NCI-H446 (cell line): ENCODE data around the gene NPAS1.
A peak's percentile ranks its signal among the peaks of the same experiment; 100 is the strongest.

Experiments used
- DNase-seq, 2 experiments: peaks; one replicate each; lab custom pipeline; 2025; lab: John Stamatoyannopoulos, UW

The NPAS1 gene

DNA sequence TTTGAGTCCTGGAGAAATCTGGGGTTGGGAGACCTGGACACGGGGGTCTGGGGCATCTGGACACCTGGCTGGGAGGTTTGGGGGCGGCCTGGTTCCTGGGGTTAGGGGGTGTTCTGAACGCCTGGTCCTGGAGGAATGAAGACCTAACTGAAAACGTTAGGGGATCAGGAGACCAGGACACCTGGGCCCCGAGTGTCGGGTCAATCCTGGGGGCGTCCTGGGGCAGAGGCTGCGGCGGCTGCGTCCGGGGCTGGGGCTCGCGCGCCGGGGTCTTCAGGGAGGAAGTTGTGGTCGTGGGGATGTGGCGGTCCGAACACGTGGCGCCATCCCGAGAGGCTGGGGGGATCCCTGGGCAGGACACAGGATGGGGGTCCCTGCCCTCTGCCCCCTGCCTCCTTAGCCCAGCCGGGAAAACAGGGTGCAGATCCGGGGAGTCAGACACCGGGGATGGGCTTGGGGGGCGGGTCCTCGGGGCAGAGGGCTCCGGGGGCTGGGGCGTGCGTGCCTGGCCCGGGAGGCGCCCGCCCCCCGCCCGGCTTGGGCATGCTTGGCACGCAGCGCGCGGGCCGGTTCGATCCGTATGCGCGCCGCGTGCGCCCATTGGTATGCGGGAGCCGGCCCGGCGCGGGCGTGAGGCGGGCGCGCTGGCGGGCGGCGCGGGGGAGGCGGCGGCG, 632 bp downstream of the NPAS1 start:
- DNase-seq = no peak

- no peak for DNase-seq
These were observed 1.4 kb downstream of the NPAS1 start for GRCh38 chr19:47020992-47021496.

DNA sequence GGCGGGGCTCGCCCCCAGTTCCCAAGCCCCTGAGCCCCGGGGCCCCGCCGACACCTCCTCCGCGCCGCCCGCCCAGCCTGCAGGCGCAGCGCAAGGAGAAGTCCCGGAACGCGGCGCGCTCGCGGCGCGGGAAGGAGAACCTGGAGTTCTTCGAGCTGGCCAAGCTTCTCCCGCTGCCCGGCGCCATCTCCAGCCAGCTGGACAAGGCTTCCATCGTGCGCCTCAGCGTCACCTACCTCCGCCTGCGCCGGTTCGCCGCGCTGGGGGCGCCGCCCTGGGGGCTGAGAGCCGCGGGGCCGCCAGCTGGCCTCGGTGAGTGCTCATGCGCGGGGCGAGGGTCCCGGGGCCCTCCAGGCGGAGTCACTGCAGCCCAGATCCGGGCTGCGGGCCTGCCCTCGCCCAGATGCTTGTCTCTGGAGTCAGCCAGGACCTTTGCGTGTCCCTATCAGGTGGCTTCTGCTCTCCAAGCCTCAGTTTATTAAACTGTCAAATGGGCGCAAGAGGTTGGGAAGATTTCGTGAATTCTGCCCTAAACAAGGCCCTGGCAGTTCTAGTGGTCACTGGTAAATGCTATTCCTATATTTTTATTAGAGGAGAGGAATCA, 2.0 kb downstream of the NPAS1 start:
- DNase-seq = no peak

DNA sequence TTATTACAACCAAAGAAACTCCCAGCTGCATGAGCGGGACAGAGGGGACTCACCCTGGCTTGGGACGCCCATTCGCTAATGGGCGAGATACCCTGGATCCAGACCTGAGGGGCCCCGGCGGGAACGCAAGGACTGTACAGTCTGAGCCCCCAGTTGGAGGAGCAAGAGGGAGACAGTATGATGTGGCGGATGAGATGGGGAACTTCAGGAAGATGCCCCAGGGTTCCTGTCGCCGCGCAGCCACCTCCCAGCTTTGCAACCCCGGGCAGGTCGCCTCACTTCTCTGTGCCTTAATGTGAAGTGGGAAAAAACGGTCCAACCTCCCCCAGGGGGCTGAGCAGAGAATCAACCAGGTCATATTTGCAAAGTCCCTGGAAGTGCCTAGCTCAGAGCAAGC, 2.5 kb downstream of the NPAS1 start:
- DNase-seq = no peak

DNA sequence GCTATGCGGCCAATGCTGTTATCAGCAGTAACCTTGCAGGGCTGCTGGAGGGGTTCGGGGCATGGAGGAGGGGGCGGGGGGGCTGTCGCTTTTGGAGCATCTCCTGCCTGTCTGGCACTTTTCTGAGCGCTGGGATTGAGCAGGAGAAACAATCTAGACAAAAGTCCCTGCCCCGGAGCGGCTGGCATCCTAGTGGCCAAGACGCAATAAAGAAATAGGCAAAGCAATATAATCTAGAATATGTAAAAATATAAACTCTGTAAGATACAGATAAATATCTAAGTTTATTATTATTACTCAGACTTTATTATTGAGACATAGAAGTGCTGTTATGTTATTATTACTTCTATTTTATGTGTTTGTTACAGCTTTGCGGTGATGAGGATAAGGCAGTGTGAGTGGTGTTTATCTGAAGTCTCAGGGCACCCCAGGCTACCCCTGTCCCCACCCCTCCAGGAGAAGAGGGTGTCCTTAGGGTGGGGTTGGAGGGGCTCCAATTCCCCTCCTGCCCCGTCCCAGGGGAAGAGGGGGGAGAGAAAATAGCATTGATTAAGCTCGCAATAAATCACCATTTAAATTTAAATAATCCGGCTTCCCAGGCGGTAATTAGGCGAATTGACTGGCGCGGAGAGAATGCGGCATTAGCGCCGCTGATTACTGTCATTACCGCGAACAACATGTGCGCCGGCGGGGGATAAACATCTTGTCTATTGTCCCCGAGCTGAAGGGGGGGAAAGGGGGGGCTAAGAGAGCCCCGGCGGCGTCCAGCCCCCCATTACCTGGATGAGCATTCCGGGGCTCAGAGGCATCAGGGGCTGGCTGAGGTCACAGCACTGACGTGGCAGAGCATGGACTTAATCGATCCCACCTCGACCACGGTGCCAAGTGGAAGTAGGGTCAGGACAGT, 3.2 kb downstream of the NPAS1 start:
- no peak for DNase-seq

DNA sequence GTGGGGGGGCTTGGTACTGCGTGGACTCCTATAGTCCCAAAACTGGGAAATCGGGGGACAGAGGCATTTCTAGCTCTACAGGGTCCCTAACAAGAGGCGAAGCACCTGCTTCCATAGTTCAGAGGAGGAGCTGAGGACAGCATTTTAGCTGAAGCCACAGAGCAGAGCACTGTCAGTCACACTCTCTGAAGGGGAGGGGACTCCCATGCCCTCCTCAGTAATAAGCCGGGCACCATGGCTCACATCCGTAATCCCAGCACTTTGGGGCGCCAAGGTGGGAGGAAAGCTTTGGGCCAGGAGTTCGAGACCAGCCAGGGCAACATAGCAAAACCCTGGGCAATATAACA, 3.8 kb downstream of the NPAS1 start:
- no peak for DNase-seq

GRCh38 chr19:47024502-47024901, 4.9 kb downstream of the NPAS1 start:
- DNase-seq = no peak

DNA sequence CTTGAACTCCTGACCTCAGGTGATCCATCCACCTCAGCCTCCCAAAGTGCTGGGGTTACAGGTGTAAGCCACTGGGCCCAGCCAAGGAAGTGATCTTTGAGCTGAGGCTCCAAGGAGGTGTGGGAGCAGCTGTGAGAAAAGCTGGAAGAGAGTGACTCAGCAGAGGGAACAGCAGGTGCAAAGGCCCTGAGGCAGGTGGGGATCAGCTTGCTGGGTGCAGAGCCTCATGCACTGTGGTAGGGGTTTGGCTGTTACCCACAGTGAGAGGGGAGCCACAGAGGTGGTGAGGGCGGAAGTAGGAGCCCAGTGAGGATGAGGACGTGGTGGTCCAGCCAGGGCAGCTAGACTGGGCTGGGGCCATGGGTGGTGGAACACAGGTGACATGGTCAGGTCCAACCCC, 6.5 kb downstream of the NPAS1 start:
- no peak for DNase-seq

GRCh38 chr19:47026889-47027288, 7.3 kb downstream of the NPAS1 start:
- DNase-seq = no peak

GRCh38 chr19:47027586-47028088, 8.0 kb downstream of the NPAS1 start:
- no peak for DNase-seq

GRCh38 chr19:47028195-47028601, 8.6 kb downstream of the NPAS1 start:
- no peak for DNase-seq

DNA sequence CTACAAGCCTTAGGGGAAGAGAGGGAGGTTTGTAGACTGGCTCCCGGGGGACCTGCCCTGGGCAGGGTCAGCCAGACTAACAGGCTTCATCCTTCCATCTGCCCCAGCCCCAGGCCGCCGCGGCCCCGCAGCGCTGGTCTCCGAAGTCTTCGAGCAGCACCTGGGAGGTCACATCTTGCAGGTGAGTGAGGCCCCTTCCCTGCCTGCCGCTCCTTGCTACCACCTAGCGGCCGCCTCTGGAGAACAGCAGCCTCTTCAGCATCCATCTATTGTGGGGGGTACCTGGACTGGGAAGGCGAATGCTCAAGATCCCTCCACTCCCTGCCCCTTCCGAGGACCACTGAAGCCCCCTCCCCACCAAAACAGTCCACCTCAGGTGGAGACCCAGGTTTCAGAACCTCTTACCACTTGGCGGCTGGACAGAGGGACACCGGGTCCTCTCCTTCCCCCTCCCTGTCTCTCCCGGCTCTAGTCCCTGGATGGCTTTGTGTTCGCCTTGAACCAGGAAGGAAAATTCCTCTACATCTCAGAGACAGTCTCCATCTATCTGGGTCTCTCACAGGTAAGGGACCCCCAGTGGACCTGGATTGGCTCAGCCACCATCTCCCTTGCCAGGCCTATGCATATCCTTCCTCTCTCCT, 12.7 kb downstream of the NPAS1 start:
- DNase-seq = no peak

DNA sequence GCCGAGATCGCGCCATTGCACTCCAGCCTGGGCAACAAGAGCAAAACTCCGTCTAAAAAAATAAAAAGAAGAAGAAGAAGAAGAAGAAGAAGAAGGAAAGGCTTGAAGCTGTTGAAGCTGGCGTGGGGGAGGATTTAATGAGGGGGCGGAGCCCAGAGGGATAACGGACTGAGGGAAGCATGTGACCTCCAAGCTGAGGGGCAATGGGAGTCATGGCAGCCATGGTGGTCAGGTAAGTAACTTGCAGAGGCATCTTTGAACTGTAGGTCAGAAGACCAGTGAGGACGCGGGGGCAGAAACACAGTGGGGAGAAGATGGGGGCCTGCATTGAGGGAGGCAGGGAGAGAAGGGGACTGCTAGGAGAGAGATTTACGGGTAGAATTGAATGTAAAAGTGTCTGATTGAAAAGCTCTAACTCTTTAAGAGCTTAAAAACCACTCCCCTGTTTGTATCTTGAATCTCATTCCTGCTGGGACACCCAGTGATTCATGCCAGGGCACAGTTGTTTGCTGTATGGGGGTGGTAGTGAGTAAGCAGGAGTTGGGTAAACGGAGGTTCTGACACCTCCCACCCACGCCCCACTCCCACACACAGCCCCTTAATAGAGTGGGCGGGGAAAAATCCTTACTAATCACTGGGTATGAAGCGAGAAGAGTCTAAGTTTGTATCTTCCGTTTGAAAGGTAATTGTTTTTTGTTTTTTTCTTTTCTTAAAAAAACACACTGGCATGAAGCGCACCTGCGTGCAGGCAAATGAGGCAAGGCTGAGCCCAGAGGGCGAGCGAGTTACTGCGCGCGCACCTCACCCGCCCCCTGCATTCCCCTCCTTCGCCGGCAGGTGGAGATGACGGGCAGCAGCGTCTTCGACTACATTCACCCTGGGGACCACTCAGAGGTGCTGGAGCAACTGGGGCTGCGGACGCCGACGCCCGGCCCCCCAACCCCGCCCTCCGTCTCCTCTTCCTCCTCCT, 15.8 kb downstream of the NPAS1 start:
- DNase-seq = peak; percentile 75 to 90

DNA sequence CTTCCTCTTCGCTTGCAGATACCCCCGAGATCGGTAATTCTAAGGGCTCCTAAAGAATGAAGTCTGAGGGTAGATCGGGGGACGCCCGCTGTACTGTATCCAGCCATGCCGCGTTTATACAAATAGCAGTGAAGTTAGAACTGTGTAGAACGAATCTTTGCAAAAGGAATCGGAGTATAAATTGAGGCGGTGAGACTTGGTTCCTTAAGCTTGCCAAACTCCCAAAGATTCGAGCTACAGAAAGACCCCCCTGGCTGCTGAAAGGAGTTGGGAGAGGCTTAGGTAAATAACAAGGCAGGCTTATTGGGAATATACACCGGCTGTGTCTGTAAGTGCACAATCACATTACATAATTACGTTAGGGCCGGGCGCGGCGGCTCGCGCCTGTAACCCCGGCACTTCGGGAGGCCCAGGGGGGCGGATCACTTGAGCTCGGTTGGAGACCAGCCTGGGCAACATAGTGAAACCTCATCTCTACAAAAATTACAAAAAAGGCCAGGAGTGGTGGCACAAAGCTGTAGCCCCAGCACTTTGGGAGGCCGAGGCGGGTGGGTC, 16.5 kb downstream of the NPAS1 start:
- no peak for DNase-seq

GRCh38 chr19:47037766-47038165, 18.1 kb downstream of the NPAS1 start:
- no peak for DNase-seq

DNA sequence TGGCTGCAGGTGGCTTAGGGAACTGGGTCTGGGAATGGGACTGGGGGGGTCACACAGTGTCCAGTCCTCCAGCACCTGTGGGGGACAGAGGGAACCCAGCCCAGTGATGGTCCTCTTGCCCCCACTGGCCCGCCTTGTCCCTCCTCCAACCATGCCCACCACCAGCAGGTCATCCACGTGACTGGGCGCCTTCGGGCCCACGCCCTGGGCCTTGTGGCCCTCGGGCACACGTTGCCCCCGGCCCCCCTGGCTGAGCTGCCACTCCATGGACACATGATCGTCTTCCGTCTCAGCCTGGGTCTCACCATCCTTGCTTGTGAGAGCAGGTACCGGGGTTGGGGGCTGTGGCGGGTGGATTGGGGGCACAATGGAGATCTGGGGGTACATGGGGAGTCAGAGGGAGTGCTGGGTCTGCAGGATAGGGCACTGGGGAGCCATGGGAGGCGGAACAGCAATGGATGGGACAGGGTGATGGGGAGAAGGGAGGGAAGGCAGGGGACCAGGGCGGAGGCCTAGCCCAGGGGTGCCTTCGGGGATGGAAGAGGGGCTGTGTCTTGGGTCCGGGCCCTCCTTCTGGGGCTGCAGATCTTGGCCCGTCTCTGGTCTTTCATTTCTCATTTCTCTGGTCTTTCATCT, 19.7 kb downstream of the NPAS1 start:
- no peak for DNase-seq

DNA sequence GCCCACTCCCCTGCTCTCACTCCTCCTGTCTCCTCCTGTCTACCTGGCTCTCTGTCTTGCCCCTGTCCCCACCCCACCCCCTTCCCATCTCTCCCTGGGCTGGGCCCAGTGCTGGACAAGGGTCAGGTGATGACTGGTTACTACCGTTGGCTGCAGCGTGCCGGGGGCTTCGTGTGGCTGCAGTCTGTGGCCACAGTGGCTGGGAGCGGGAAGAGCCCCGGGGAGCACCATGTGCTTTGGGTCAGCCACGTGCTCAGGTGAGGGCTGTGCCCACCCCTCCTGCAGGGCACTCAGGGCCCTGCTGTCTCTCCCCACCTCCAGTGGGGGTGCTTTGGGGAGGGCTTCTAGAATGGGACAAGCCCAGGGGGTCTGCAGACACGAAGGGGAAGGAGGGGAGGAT, 21.2 kb downstream of the NPAS1 start:
- DNase-seq = no peak

- DNase-seq = no peak
These were observed 25.6 kb downstream of the NPAS1 start for GRCh38 chr19:47044946-47045866.

GRCh38 chr19:47045867-47046470, 26.3 kb downstream of the NPAS1 start:
- DNase-seq = no peak
